Stimulated activated CD8-positive, alpha-beta memory T cell treated with anti-CD3 and anti-CD28 coated beads, Interleukin-4, amount 100 ng/mL, for 48 hours (primary cell): ENCODE measurements around the gene HOMER1.

Experiments
- DNase-seq: peaks from one replicate; pipeline ENCODE4 v3.0.0-alpha.2; 2020

The HOMER1 gene

GRCh38 chr5:79487251-79487650 lies 26.7 kb downstream of the HOMER1 start:
- no peak for DNase-seq

GRCh38 chr5:79486116-79486515 lies 27.8 kb downstream of the HOMER1 start:
- no peak for DNase-seq

- DNase-seq: no peak
Observed at GRCh38 chr5:79484731-79485130, 29.2 kb downstream of the HOMER1 start.

GRCh38 chr5:79481574-79481973 lies 32.4 kb downstream of the HOMER1 start:
- DNase-seq: no peak

- DNase-seq: no peak
Observed at GRCh38 chr5:79480991-79481390, 32.9 kb downstream of the HOMER1 start.

- DNase-seq: no peak
Observed at GRCh38 chr5:79475152-79475466, 38.8 kb downstream of the HOMER1 start.

GRCh38 chr5:79474367-79475151 lies 39.4 kb downstream of the HOMER1 start:
- no peak for DNase-seq

- no peak for DNase-seq
Observed at GRCh38 chr5:79471556-79471955, 42.4 kb downstream of the HOMER1 start.

GRCh38 chr5:79464695-79465332 lies 49.1 kb downstream of the HOMER1 start:
- no peak for DNase-seq

GRCh38 chr5:79464278-79464677 lies 49.7 kb downstream of the HOMER1 start:
- DNase-seq: no peak

GRCh38 chr5:79459626-79460025 lies 54.3 kb downstream of the HOMER1 start:
- no peak for DNase-seq

- no peak for DNase-seq
Observed at GRCh38 chr5:79456890-79457583, 56.9 kb downstream of the HOMER1 start.

- DNase-seq: no peak
Observed at GRCh38 chr5:79456400-79456799, 57.5 kb downstream of the HOMER1 start.

- DNase-seq: no peak
Observed at GRCh38 chr5:79454043-79454442, 59.9 kb downstream of the HOMER1 start.

GRCh38 chr5:79448336-79448735 lies 65.6 kb downstream of the HOMER1 start:
- DNase-seq: no peak

- no peak for DNase-seq
Observed at GRCh38 chr5:79436821-79437220, 77.1 kb downstream of the HOMER1 start.

- DNase-seq: no peak
Observed at GRCh38 chr5:79436224-79436623, 77.7 kb downstream of the HOMER1 start.

- DNase-seq: no peak
Observed at GRCh38 chr5:79430196-79430595, 83.7 kb downstream of the HOMER1 start.

- DNase-seq: no peak
Observed at GRCh38 chr5:79423296-79423695, 90.6 kb downstream of the HOMER1 start.

- no peak for DNase-seq
Observed at GRCh38 chr5:79420248-79420647, 93.7 kb downstream of the HOMER1 start.

GRCh38 chr5:79418276-79418675 lies 95.7 kb downstream of the HOMER1 start:
- no peak for DNase-seq

- DNase-seq: no peak
Observed at GRCh38 chr5:79417495-79417894, 96.4 kb downstream of the HOMER1 start.

GRCh38 chr5:79416499-79416898 lies 97.4 kb downstream of the HOMER1 start:
- no peak for DNase-seq

GRCh38 chr5:79413112-79413511 lies 100.8 kb downstream of the HOMER1 start:
- no peak for DNase-seq
